NCI-H446 treated with DMSO at 0.1 percent for 48 hours (cell line): Measurements from ENCODE around the gene BLVRB.
"Not testable (repeated sequence)": the region's sequence is repeated elsewhere in the genome, so short reads cannot be mapped to it uniquely, and the experiment has no call there.

Experiments
- DNase-seq: peaks from one replicate; lab custom pipeline; 2025; lab: John Stamatoyannopoulos, UW

BLVRB gene

GRCh38 chr19:40422748-40423566 is 42.6 kb downstream of the BLVRB start:
- DNase-seq = no peak

DNA sequence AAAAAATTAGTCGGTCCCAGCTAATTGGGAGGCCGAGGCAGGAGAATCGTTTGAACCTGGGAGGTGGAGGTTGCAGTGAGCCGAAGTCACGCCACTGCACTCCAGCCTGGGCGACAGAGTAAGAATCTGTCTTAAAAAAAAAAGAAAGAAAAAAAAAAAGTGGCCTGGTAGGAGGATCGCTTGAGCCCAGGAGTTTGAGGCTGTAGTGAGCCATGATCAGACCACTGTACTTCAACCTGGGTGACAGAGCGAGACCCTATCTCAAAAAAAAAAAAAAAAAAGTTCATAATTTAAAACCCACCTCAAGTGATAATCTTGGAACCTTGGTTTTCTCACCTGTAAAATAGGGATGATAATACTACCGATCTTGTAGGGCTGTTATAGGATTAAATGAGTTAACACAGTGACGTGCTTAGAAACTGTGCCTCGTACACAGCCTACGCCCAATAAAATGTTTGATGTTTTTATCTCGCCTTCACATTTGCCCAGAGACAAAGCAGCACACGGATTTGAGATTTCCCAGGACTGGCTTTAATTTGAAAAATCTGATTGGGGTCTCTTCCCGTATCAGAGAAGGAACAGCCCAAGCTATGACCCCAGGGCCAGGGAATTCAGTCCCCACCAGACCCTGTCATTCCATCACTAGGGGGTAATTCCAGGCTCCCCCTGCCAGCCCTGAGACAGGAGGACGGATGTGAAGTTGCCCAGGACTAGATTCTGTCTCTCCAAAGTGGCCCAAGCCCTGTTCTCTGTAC is 43.4 kb downstream of the BLVRB start:
- DNase-seq = no peak

DNA sequence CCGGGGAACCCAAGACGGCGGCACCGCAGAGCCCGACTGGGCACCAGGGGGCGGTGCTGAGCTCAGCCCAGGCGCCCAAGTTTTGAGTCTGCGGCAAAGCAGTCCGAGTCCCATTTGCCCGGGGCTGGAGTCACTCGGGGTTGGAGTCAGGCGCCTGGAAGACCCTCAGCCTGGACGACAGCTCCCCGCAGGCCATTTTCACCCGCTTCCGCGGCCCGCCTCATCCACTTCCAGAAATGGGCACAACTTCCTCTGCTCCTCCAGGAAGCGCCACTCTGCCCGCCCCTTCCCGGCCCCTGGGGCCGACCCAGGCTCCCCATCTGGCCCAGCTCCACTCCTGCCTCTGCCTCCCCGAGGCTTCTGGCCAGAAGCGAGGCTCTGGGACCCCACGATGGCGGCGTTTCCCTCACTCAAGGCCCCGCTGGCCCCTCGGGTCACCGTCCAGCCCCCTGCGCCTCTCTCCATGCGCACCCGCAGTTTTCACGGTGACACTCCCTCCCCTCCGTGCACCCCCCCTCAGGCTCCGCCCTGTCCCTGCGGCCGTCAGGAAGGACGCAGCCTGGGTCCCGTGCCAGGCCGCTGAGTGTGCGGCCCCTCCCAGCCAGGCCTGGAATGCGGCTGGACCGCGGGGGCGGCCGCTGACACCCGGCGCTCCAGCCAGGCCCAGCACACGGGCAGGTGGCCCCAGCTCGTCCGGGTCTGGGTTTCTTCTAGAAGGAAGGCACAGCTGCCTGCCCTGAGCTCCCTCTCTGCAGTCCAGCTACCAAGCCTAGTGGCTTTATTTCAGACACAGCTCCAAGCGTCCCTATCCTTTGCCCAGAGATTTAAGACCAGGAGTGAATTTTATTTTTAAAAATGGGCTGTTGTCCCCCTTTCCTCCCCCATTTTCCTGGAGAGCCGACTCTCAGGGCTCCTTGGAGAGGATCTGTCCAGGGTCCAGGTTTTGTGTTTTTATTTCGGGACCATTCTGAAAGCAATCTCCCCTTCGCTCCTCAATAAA is 44.5 kb downstream of the BLVRB start:
- DNase-seq = peak; percentile 66

DNA sequence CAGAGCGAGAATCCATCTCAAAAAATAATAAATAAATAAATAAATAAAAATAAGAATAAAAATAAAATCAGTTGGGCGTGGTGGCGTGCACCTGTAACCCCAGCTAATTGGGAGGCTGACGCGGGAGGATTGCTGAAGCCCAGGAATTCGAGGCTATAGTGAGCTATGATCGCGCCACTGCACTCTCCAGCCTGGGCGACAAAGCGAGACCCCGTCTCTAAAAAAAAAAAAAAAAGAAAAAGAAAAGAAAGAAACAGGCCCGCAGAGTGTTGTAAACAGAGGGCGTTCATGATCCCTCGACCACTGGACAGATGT is 45.1 kb downstream of the BLVRB start:
- no peak for DNase-seq

DNA sequence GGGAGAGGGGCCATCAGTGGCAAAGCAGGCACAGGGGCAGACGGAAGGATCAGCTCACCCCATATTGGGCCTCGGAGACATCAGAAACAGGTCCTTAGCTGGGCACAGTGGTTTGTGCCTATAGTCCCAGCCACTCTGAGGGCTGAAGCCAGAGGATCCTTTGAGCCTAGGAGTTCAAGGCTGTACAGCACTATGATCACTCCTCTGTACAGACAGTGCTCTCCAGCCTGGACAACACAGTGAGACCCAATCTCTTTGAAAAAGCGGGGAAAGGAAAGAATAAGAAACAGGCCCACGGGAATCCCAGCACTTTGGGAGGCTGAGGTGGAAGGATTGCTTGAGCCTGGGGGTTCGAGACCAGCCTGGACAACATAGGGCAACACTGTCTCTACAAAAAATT is 45.8 kb downstream of the BLVRB start:
- no peak for DNase-seq

- no peak for DNase-seq
Measured at GRCh38 chr19:40419066-40419612, 46.4 kb downstream of the BLVRB start.

- no peak for DNase-seq
Measured at GRCh38 chr19:40418040-40418439, 47.5 kb downstream of the BLVRB start.

GRCh38 chr19:40417643-40417981 is 47.9 kb downstream of the BLVRB start:
- DNase-seq = no peak

GRCh38 chr19:40416918-40417642 is 48.5 kb downstream of the BLVRB start:
- no peak for DNase-seq

GRCh38 chr19:40415768-40416167 is 49.8 kb downstream of the BLVRB start:
- no peak for DNase-seq

GRCh38 chr19:40414542-40415535 is 50.7 kb downstream of the BLVRB start:
- DNase-seq = no peak

DNA sequence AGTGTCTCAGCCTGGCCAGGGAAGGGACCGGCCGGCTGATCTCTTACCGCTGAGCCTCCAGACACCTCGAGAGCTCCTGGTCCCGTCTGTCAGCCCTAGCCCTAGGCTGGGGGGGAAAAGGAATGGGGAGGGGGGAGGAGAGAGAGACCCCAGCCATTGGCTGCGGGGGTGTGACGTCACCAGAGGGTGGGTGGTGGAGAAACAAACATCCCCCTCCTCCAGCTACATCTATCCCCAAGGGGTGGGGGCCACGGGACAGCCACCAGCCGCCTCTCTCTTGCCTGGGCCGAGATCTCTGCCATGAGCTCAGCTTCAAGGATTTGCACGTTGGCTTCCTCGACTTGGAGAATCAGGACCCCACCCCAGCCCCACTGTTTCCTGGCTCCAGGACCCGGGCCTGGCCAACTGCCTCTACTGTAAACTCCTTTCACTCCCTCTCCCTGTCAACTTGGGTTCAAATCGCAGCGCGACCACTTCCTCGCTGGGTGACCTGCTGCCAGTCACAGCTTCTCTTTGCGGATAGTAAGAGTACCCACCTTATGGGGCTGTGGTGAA is 52.2 kb downstream of the BLVRB start, which contains the start of gene PRX:
TSS of gene PRX (minus strand) at position 88 of the 555 bp plus-strand sequence. CDS start 5,446 bp downstream, outside the sequence.
- no peak for DNase-seq

- DNase-seq = no peak
Measured at GRCh38 chr19:40412866-40413265, 52.7 kb downstream of the BLVRB start.

DNA sequence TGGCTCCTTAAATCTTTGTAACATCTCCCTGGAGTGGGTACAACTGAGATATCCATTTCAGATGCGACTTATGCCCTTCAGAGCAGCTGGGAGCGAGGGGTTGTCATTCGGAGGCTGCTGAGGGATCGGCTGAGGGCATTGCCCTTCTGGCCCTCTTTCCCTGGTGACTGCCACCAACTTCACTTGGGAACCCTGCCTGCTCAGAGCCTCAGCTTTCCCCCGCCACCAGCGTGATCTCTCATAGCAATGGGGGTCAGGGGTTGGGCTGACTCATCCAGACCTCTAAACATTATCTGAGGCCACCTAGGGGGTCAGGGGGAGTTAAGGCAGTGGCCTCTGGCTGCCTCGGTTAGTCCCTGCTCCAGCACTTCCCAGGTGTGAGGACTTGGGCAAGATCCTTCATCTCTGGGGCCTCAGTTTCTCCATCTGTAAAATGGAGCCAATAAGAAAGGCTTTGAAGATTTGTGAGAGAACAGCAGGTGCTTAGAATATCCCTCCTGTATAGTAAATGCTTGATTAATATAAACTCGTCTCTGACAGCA is 53.5 kb downstream of the BLVRB start:
- DNase-seq = no peak

DNA sequence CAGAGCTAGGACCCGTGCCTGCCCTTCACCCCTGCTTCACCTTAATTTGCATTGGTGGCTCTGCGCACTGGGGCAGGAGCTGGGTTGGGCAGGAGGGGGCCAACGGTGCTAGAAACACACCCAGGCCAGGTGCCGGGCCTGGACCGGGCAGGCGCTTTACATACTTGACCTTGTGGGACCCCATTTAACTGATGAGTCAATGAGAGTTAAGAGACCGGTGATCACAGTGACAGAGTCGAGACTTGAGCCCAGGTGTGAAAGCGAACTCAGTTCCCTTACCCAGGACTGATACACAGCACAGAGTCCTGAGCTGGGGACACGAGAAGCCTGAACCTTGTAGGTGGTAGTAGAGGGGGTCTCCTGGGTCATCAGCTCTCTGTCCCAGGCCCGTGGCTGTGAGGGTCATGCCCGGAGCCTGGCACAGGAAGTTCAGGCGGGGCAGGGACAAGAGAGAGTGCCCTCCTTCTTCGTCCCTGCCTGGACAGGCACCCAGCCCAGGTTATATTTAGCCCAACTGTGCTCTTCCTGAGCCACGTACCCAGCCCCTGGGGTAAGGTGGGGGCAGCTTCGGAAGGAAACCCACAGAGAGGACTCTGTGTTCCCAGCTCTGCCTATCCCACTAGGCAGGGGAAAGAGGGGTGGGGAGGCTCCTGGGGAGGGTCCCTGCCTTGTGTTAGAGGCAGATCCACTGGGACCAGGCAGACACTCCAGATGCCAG is 54.3 kb downstream of the BLVRB start:
- DNase-seq = no peak

DNA sequence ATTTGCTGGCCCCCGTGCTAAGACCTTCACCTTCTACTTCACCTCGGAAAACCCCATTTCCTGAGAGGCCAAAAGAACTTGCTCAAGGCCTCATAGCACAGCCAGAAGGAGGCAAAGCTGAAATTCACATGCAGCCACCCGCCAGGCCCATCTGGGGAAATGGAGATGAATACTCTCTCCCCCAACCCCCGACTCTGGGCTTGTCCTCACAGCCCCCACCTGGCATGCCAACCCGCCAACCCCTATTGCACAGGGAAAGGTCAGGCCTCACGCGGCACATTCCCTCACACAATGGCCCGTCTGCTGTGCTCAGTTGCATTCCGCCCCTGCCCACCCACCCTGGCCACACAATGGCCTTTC is 55.5 kb downstream of the BLVRB start:
- DNase-seq = no peak

DNA sequence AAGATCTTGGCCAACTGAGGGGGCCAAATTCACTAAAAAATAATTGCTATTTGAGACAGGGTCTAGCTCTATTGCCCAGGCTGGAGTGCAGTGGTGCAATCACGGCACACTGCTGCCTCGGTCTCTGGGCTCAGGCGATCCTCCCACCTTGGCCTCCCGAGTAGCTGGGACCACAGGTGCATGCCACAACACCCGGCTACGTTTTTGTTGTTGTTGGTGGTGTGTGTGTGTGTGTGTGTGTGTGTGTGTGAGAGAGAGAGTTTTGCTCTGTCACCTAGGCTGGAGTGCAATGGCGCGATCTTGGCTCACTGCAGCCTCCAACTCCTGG is 57.0 kb downstream of the BLVRB start:
- not testable (repeated sequence) for DNase-seq

DNA sequence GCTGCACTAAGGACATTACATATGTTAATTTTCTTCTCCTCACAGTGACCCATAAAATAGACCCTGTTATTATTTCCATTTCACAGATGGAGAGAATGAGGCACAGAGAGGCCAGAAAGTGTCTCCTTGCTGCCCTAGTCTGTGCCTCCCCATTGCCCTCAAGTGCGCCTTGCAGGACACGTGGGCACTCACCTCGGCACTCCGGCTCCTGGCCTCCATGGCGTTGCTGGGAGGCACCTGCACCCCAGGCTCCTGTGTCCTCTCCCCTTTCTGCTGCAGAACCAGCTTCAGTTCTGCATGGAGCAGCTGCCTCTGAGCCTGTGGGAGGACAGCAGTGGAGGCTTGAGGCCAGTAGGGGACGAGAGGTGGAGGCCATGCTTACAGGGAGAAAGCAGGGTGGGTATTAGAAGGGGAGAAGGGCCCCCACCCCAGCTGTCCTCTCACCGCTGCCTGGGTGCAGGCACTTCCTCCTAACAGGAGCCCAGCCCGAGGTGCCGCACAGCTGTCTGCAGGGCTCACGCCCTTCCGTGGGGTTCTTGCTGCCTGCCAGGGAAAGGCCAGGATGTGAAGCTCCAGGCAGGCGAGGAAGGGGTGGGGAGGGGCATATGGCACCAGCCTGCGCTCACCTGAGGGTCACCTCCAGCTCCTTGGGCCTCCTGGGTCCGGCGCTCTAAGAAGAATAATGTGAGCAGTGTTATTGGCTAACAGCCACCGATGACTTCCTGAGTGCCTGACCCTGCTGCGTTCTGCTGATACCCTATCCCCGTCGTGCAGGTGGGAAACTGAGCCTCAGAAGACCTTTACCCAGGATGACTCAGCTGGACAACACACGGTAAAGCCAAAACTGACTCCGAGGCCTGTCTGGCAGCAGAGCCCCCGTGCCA is 57.6 kb downstream of the BLVRB start:
- no peak for DNase-seq
